Measurements from ENCODE around the gene RAB39B. TPM values are rescaled to one million over a fixed set of nuclear protein-coding genes. Genes with fewer than 3 reads are reported as not detected.

Gene RAB39B
- total RNA-seq, 4 donors from 2014 or later: 0.22 to 1.8 (median 0.87) TPM

DNA sequence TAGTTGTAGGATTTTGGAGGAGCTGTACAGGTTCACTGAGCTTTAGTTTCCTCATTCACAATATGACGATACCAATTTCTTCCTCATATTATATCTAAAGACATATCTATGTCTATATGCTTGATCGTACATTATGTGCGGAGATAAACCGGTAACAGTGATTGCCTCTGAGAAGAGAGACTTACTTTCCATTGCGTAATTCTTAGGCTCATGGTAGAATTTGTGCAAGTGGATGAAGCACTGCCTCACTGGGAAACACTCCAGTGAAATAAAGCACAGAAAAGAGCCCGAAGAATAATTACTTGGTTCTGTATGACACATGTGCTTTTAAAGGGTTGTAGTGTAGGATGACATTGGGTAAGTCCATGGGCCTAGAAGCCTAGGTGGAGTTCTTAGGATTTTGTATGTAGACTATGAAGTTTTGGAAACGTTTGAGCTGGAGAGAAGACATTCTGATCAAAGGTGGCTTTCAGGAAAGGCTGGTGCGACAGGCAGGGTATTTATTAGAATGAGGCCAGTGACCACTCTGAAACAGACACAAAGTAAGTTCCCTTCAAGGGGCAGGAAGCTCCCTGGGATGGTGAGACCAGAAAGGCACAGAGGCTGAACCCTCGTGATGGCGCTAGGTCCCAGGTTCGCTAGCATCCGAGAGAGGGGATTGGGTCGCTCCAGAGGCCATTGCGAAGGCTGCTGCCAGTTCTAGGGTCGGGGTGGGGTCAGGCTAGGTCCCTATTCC is 48.7 kb downstream of the RAB39B start:
- Histone ChIP-seq H3K9me3 (no peaks in the 10 kb centered on the region), H3K4me3 (peak overlapping the region; percentile 40 to 78 (median 58)), H3K27me3 (no peaks in the 10 kb centered on the region), H3K27ac (peak overlapping the region; percentile 56 to 94 (median 88)), H3K36me3 (peaks cover 0 to 4% (median 0%) of the 10 kb centered on the region in 3 donors), H3K4me1 (peaks cover 0 to 24% (median 2%) of the 10 kb centered on the region in 4 donors)
- TF ChIP-seq POLR2A (IDR thresholded peaks at IDR 0.05) (no peak), EP300 (IDR thresholded peaks at IDR 0.05) (no peak)
- TF ChIP-seq, protein P1, sequence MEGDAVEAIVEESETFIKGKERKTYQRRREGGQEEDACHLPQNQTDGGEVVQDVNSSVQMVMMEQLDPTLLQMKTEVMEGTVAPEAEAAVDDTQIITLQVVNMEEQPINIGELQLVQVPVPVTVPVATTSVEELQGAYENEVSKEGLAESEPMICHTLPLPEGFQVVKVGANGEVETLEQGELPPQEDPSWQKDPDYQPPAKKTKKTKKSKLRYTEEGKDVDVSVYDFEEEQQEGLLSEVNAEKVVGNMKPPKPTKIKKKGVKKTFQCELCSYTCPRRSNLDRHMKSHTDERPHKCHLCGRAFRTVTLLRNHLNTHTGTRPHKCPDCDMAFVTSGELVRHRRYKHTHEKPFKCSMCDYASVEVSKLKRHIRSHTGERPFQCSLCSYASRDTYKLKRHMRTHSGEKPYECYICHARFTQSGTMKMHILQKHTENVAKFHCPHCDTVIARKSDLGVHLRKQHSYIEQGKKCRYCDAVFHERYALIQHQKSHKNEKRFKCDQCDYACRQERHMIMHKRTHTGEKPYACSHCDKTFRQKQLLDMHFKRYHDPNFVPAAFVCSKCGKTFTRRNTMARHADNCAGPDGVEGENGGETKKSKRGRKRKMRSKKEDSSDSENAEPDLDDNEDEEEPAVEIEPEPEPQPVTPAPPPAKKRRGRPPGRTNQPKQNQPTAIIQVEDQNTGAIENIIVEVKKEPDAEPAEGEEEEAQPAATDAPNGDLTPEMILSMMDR (IDR thresholded peaks at IDR 0.05): no peak
- DNase-seq (ENCODE audit: low spot score in 2 of 2): no peak
- 53 to 72% methylated on average over 8 to 15 of the region's 15 CpGs for WGBS, 2 donors

DNA sequence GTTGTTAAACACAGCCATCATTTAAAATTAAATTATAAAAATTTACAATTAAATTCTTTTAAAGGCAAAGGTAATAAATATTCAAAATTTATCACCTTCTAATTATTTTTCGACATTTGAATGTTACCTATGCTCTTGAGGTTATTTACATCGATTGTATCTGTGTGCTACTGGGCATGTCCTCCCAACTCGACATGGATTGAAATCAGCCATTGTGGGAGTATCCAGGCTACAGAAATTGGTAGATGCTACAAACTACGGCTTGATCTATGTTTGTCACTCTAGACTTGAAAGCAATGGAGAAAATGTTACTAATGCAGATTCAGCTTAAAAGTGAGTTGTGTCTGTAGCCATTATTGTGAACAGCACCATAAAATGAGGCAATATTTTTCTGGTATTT is 50.6 kb downstream of the RAB39B start:
- TF ChIP-seq, protein P1 (IDR thresholded peaks at IDR 0.05): no peak
- TF ChIP-seq POLR2A (IDR thresholded peaks at IDR 0.05) (no peak), EP300 (IDR thresholded peaks at IDR 0.05) (no peak)
- Histone ChIP-seq H3K4me3 (no peak overlapping the region), H3K36me3 (no peaks in the 10 kb centered on the region), H3K9me3 (no peaks in the 10 kb centered on the region), H3K4me1 (peaks cover 0 to 23% (median 2%) of the 10 kb centered on the region in 4 donors), H3K27me3 (no peaks in the 10 kb centered on the region), H3K27ac (no peak overlapping the region)
- WGBS, 2 donors: 70 to 88% methylated on average over 4 of the region's 4 CpGs
- DNase-seq (ENCODE audit: low spot score in 2 of 2): no peak

DNA sequence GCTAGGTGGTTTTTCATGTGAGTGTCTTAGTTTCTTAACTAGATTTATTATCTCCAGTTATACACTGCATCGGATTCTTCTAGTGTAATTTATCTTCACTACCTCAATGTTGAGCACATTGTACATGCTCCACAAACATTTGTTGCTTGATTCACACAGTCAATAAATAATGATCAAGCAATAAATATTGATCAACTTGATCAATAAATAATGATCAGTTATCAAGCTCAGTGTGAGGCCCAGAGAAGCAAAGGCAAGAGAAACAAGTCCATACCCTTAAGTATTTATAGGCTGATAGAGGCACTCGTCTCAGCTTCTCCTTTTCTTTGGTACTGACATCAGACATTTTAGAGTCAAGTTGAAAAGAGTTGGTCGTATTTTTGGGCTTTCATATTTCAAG is 53.1 kb downstream of the RAB39B start:
- WGBS, 2 donors: 62 to 90% methylated on average over 3 of the region's 3 CpGs
- Histone ChIP-seq H3K27ac (no peak overlapping the region), H3K4me3 (no peak overlapping the region), H3K4me1 (peaks cover 0 to 4% (median 0%) of the 10 kb centered on the region in 4 donors), H3K27me3 (no peaks in the 10 kb centered on the region), H3K36me3 (no peaks in the 10 kb centered on the region), H3K9me3 (no peaks in the 10 kb centered on the region)
- DNase-seq (ENCODE audit: low spot score in 2 of 2): no peak
- no peak for TF ChIP-seq POLR2A (IDR thresholded peaks at IDR 0.05)
- TF ChIP-seq EP300 (IDR thresholded peaks at IDR 0.05): no peak
- TF ChIP-seq, protein P1 (IDR thresholded peaks at IDR 0.05): no peak

Small RNA genes lying within 50 kb of the gene (small RNA-seq; reads per million reads assigned to genes)
- gene AC234781.4: not detected

Other genes with a start within 250 kb of the RAB39B start
- 10 to 100 TPM in 3 of 4 donors, 1 to 10 TPM in 1; 7.2 to 28.4 (median 14.6) TPM for gene F8, start 241.8 kb downstream of the RAB39B start, total RNA-seq
- 10 to 100 TPM; 40.2 to 83.3 (median 59.8) TPM for gene FUNDC2, start 237.6 kb downstream of the RAB39B start, total RNA-seq
- gene CMC4, start 193.4 kb downstream of the RAB39B start, total RNA-seq: 10 to 100 TPM; 22.2 to 27.0 (median 23.7) TPM
- 1 to 10 TPM; 2.7 to 5.3 (median 2.8) TPM for gene MTCP1, start 193.4 kb downstream of the RAB39B start, total RNA-seq
- 10 to 100 TPM in 3 of 4 donors, 1 to 10 TPM in 1; 6.9 to 17.7 (median 11.5) TPM for gene BRCC3, start 193.0 kb downstream of the RAB39B start, total RNA-seq
- 10 to 100 TPM; 23.9 to 35.4 (median 29.6) TPM for gene VBP1, start 48.0 kb downstream of the RAB39B start, total RNA-seq
- 10 to 100 TPM; 12.0 to 21.6 (median 18.3) TPM for gene CLIC2, start 70.1 kb upstream of the RAB39B start, total RNA-seq
- gene F8A2, start 117.6 kb upstream of the RAB39B start, total RNA-seq: 10 to 100 TPM in 1 of 4 donors, 1 to 10 TPM in 2, not detected in 1; 2.6 to 15.6 (median 3.8) TPM
- gene F8A3, start 194.1 kb upstream of the RAB39B start, total RNA-seq: 10 to 100 TPM in 3 of 4 donors, 1 to 10 TPM in 1; 3.0 to 20.1 (median 14.5) TPM

Measured in tibial nerve (tissue), 4 donors.